Eye (tissue), 1 donor: ENCODE measurements around the gene CBL.

Experiments used
- DNase-seq: peaks from one replicate; pipeline ENCODE4 v3.0.0-alpha.2; 2015

Gene CBL

GRCh38 chr11:119277660-119278059 lies 71.5 kb downstream of the CBL start:
- no peak for DNase-seq

DNA sequence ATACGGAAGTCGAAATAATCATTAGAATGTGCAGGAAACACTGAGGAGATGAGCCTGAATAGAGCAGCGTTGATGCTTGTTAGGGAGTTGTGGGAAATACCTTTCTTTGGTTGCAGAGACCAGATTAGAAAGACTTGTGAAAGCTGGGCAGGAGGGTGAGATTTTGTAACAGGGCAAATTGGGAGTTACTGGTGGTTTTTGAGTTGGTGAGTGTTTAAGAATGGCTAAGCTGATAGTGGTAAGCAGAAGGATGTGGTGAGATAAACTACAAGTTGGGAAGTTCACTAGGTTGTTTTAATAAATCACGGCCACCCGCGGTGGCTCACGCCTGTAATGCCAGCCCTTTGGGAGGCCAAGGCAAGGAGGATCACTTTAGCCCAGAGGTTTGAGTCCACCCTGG lies 76.4 kb downstream of the CBL start:
- no peak for DNase-seq

DNA sequence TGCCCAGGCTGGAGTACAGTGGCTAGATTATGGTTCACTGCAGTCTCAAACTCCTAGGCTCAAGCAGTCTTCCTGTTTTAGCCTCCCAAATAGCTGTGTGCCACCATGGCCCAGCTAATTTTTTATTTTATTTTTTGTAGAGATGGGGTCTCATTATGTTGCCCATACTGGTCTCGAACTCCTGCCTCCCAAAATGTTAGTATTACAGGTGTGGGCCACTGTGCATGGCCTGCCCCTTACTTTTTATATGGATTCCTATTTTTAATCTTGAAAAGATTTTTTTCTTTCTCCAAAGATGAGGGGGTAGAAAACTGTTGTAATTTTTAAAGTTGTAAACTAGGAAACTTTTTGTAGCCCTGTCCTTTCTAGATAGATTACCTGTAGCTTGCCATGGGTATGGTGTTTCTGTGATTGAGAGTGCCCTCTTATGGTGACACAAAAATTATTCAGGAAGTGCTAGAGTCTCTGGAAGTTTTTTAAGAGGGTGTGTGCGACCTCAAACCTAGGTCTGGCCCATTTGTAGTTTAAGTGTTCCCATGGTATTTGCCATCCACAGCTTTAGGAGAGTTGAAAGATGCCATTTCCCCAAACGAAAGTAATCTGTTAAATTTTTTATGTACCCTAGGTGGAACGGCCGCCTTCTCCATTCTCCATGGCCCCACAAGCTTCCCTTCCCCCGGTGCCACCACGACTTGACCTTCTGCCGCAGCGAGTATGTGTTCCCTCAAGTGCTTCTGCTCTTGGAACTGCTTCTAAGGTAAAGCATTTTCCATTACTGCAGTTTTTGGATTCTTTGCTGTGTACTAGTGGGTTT lies 78.4 kb downstream of the CBL start:
- peak; percentile 44 for DNase-seq

DNA sequence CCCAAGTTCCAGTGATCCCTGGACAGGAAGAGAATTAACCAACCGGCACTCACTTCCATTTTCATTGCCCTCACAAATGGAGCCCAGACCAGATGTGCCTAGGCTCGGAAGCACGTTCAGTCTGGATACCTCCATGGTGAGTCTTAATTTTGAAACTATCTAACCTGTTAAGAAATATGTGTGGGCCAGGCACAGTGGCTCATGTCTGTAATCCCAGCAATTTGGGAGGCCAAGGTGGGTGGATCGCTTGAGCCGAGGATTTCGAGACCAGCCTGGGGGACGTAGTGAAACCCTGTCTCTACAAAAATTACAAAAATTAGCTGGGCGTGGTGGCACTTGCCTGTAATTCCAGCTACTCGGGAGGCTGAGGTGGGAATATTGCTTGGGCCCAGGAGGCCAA lies 79.3 kb downstream of the CBL start:
- no peak for DNase-seq

- no peak for DNase-seq
Measured at GRCh38 chr11:119288219-119288618, 82.1 kb downstream of the CBL start.

DNA sequence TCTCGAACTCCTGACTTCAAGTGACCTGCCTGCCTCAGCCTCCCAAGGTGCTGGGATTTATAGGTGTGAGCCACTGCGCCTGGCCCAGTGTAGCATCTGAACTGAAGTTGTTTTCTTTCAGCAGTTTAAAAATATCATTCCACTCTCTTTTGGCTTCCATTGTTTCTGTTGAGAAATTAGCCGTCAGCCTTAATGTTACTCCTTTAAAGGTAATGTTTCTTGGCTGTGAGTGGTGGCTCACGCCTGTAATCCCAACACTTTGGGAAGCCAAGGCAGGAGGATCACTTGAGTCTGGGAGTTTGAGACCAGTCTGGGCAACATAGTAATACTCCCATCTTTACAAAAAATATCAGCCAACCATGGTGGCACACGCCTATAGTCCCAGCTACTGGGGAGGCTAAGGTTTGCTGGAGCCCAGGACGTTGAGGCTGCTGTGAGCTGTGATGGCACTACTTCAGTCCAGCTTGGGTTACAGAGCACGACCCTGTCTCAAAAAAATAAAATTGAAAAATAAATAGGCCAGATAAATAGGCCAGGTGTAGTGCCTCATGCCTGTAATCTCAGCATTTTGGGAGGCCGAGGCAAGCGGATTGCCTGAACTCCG lies 84.9 kb downstream of the CBL start:
- DNase-seq, result no peak

- DNase-seq, result no peak
Measured at GRCh38 chr11:119293461-119293860, 87.3 kb downstream of the CBL start.

- no peak for DNase-seq
Measured at GRCh38 chr11:119295178-119295577, 89.0 kb downstream of the CBL start.

- DNase-seq, result no peak
Measured at GRCh38 chr11:119297938-119298337, 91.8 kb downstream of the CBL start.

DNA sequence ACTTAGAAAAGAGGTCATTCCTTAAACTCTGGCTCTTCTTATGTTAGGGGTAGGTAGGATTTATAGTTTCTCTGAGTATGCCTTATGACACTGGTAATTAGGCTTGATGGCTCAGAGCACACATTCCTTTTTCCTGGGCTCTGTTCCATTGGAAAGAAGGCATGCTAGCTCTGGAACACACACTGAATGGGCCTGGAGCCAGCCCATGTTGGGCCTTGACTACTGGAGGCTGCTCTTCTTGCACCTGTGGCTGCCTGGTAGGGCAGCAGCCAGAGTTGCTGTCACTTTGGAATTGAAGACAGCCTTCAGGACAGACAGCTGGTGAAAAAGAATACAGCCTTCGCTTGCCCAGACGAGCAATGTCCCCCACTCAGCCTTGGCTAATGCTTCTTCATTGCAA lies 92.6 kb downstream of the CBL start:
- no peak for DNase-seq

GRCh38 chr11:119299416-119299815 lies 93.3 kb downstream of the CBL start:
- no peak for DNase-seq

GRCh38 chr11:119300198-119300964 lies 94.2 kb downstream of the CBL start:
- no peak for DNase-seq

DNA sequence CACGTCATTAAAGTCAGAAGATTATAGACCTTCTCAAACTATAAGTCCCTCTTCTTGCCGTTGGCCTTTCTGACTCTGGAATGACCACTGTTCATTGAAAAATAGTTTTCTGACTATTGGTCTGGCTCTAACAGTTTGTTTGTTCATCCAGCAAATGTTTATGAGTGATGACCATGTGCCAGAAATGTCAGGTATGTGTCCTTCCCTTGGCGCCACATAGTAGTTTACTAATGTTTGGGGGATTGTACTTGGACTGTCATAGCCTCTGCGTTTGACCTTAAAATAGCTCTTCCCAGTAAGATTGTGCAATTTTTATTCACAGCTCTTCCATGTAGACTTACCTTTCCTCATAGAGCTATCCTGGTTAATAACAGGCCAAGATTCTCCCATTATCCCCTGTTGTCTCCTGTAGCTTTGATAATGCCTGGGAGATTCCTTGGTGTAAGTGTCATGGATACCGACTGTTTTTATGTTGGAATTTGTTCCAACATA lies 97.1 kb downstream of the CBL start:
- DNase-seq, result no peak

DNA sequence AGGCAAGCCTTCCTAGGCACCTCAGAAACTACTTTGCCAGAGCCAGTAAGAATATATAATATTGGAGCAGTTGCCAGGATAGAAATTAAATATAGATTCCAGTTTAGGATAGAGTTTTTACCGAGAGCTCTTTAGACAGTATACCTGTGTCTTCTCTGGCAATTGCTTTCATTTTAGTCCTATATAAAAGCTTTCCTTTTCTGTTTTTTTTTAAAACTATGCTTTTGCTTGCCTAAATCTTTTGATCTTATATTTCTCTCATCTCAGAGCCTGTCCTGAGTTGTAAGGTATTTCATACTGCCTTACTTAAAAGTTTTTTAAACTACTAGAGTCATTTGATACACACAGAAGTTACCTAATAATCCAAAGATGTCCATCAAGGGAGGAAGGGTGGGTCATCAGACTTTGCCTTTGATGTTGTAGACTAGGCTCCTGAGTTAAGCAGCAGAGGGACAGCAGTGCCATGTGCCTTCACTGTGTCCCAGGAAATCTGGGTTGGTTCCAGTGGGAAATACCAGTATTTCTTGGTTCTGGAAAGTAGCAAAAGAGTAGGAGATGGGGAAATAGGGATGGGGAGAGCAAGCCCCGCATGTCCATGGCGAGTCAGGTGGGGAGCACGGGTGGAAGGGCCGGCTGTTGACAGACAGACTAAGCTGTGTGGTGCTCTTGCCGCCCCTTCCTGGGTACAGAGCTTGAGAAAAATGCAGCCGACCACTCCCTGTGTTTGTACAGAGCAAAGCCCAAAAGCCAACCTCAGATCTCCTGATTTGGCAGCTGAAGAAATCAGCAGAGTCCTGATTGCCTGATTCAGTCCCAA lies 99.6 kb downstream of the CBL start:
- no peak for DNase-seq

- no peak for DNase-seq
Measured at GRCh38 chr11:119306373-119306890, 100.3 kb downstream of the CBL start.

DNA sequence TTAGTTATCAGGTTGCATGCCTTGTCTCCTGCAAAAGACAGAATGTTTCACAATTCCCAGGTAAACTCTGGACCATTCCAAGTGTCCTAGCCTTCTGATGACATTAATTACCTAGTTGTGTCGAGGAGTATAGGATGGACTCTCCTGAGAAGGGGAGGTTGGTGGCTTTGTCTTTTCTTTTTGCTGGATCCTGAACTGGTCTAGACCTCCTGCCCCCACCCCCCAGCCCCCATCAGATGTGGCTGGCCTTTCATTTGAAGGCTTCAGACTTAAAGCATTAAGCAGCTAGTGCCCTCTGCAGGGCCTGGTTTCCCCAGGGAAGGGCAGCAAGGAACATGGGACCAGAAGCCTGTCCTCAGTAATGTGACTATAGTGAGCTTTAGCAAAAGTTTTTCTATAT lies 101.1 kb downstream of the CBL start:
- DNase-seq, result no peak

DNA sequence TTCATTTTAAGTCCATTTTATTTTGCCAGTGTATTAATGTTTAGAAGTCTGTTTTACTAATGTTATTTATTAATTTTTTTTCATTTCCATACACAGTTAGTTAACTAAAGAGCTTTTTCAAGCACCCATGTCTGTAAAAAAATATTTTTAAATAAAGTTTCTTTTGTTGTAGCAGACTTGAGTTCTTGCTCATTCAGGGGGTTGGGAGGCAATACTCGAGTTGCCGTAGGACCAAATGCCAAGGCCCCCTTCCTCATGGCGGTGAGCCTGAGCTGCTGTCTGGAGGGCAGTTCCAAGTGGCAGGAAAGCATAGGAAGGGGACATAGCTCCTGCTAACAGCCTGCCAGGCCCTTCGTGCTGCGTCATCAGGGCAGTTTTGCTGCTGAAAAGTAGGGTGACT lies 101.8 kb downstream of the CBL start:
- no peak for DNase-seq

DNA sequence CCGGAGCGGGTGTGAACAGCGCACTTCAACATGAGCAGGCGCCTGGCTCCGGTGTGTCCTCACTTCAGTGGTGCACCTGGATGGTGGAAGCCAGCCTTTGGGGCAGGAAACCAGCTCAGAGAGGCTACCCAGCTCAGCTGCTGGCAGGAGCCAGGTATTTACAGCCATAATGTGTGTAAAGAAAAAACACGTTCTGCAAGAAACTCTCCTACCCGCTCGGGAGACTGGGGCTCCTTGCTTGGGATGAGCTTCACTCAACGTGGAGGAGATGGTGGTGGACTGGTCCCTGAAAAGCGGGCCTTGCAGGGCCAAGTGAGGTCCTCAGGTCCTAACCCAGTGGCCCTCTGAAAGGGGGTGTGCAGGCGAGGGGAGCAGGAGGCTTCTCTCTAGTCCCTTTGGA lies 103.3 kb downstream of the CBL start:
- no peak for DNase-seq

- no peak for DNase-seq
Measured at GRCh38 chr11:119309953-119310681, 104.0 kb downstream of the CBL start.

DNA sequence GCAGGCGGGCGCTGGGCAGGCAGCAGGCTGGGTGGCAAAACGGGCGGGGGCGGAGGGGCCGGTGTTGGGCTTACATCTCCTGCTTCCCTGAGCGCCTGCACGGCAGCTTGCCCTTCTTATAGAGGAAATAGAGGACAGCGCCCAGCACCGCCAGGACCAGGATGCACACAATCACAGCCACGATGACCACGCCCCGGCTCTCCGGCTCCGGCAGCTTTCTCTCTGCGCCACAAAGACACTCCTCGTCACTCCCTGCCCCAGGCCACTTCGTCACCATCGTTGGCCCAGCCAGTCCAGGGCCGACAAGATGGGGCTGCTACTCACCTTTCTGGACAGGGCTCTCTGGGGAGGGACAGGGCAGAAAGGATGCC lies 104.5 kb downstream of the CBL start:
- no peak for DNase-seq

DNA sequence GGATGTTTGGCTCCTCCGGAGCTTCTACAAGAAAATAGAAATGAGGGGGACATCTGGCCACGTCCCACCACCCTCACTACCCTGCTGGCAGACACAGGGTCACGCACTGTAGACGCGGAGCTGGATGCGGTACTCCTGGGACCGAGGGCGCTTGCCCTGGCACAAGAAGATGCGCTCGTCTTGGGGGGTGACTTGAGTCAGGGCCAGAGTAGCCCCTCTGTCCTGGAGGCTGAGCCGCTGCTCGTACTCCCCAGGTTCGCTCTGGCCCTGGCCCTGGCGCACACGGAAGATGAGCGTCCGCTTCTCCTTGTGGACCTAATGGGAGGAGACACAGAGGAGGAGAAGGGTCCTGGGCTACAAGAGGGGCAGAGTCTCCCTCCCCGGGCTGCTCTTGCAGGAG lies 108.6 kb downstream of the CBL start:
- DNase-seq, result no peak
